K562 (cell line): Measurements from ENCODE around the gene ETS1. TPM values are rescaled to one million over a fixed set of nuclear protein-coding genes. Genes with fewer than 3 reads are reported as not detected.

Experiments
- ATAC-seq: fragments of 200-7000 bp; cut with Tn5 transposase; 3 replicates; pipeline ENCODE4 v1.9.1; 2020; ENCODE audit warnings: moderate library complexity
- BruUV-seq: library from RNA; stranded (reverse); fragments of 400-500 nt; replicated peaks from 2 replicates; lab custom pipeline; 2021; lab: Mats Ljungman, UMichigan
- CTCF ChIA-PET: fragments of 300-600 bp; formaldehyde crosslinking; extraction: SDS; loops from one replicate; lab custom pipeline; 2021; ENCODE audit warnings: low intra/inter-chr PET ratio; lab: Yijun Ruan, JAX
- POLR2A ChIA-PET: fragments of 300-600, 350-650 bp; sonication (Branson Sonifier 250); formaldehyde crosslinking; extraction: SDS; loops from one replicate; lab custom pipeline; 2021; ENCODE audit warnings: antibody characterized with exemption, inconsistent platforms; lab: Yijun Ruan, JAX
- DNase-seq, 4 experiments: peaks; one replicate each; pipeline versions ENCODE4 v3.0.0 to v3.0.0-alpha.2; 2011 to 2018; ENCODE audit warnings: low spot score in 3 of 4, mixed read lengths in 3 of 4; ENCODE audit errors: extremely low read depth in 1 of 4
- FAIRE-seq: peaks from 2 replicates; lab custom pipeline; 2011; peaks lifted over from hg19 to GRCh38; lab: Jason Lieb, UNC
- H2AFZ ChIP-seq: 2 replicates; pipeline ENCODE4 v1.6.0; 2011; ENCODE audit warnings: low read depth, low read length, control low read depth, inconsistent platforms
- H3K27ac ChIP-seq: fragments of 200-600 bp; 3 replicates; pipeline ENCODE4 v1.8.0; 2011; ENCODE audit warnings: low read depth, mild to moderate bottlenecking, control low read depth, inconsistent platforms, low read length, moderate library complexity, mixed read lengths; ENCODE audit errors: extremely low read depth
- H3K27me3 ChIP-seq, 2 experiments: fragments of 300-600 bp in 1 of 2; 2 replicates in 1 of 2; 3 replicates in 1 of 2; pipeline versions ENCODE4 v1.6.0 to v1.8.0; 2011; ENCODE audit warnings: inconsistent platforms in 2 of 2, low read length in 2 of 2, mild to moderate bottlenecking in 1 of 2, mixed read lengths in 1 of 2, moderate library complexity in 1 of 2; ENCODE audit not compliant: control insufficient read depth in 2 of 2, insufficient read depth in 2 of 2
- H3K36me3 ChIP-seq: fragments of 300-600 bp; 3 replicates; pipeline ENCODE4 v1.8.0; 2011; ENCODE audit warnings: mild to moderate bottlenecking, low read length, inconsistent platforms; ENCODE audit not compliant: control insufficient read depth, insufficient read depth
- H3K4me1 ChIP-seq, 2 experiments: fragments of 200-600 bp in 1 of 2; replicated peaks in 1 of 2; 2 replicates in 1 of 2; 3 replicates in 1 of 2; pipeline versions ENCODE4 v1.5.1 to v1.8.0; 2011; ENCODE audit warnings: inconsistent platforms in 2 of 2, low read length in 2 of 2, mild to moderate bottlenecking in 1 of 2, mixed read lengths in 1 of 2, moderate library complexity in 1 of 2; ENCODE audit not compliant: control insufficient read depth in 2 of 2, insufficient read depth in 2 of 2
- H3K4me2 ChIP-seq: 2 replicates; pipeline ENCODE4 v1.6.1; 2011; ENCODE audit warnings: low read length, control low read depth, inconsistent platforms, mixed read lengths; ENCODE audit not compliant: insufficient read depth
- H3K4me3 ChIP-seq: fragments of 200-600 bp; sonication (generic), shearing (Covaris generic); 2 replicates; pipeline ENCODE4 v1.5.1; 2016; ENCODE audit warnings: control low read depth, inconsistent platforms
- H3K79me2 ChIP-seq: fragments of 200-600 bp; 3 replicates; pipeline ENCODE4 v1.8.0; 2011; ENCODE audit warnings: low read length, inconsistent platforms; ENCODE audit not compliant: control insufficient read depth, insufficient read depth
- H3K9ac ChIP-seq, 2 experiments: 2 replicates each; pipeline versions ENCODE4 v1.6.0 to v1.6.1; 2011; ENCODE audit warnings: low read depth in 2 of 2, low read length in 2 of 2, control low read depth in 1 of 2, inconsistent platforms in 1 of 2, mild to moderate bottlenecking in 1 of 2, mixed read lengths in 1 of 2; ENCODE audit not compliant: insufficient read depth in 1 of 2
- H3K9me1 ChIP-seq: one replicate; pipeline ENCODE4 v1.6.0; 2011; ENCODE audit warnings: inconsistent platforms, mild to moderate bottlenecking, low read length, moderate library complexity; ENCODE audit not compliant: control insufficient read depth, insufficient read depth
- H3K9me3 ChIP-seq: replicated peaks from 2 replicates; pipeline ENCODE4 v1.5.1; 2011; ENCODE audit warnings: low read depth, low read length, inconsistent platforms; ENCODE audit not compliant: control insufficient read depth, insufficient read depth
- H4K20me1 ChIP-seq: replicated peaks from 2 replicates; pipeline ENCODE4 v1.6.1; 2011; ENCODE audit warnings: low read length, inconsistent platforms, mixed read lengths; ENCODE audit not compliant: control insufficient read depth, insufficient read depth
- RFX1 ChIP-seq: fragments of 450-650 bp; IDR thresholded peaks from 2 replicates; pipeline ENCODE4 v1.6.1; 2016; ENCODE audit warnings: mild to moderate bottlenecking, moderate library complexity
- STAT5A ChIP-seq: IDR thresholded peaks from 2 replicates; pipeline ENCODE4 v1.6.1; 2012; ENCODE audit warnings: low read length, inconsistent platforms, borderline replicate concordance
- TAL1 ChIP-seq: fragments of 450-650 bp; IDR thresholded peaks from 2 replicates; pipeline ENCODE4 v1.6.1; 2016; ENCODE audit warnings: mild to moderate bottlenecking
- TFAM ChIP-seq: fragments of 250-450 bp; sonication (Bioruptor Pico); conservative IDR thresholded peaks from 2 replicates; pipeline ENCODE4 v1.5.0; 2021; ENCODE audit warnings: mild to moderate bottlenecking, moderate library complexity
- ZFP1 ChIP-seq: fragments of 450-650 bp; formaldehyde crosslinking; IDR thresholded peaks from 2 replicates; pipeline ENCODE4 v1.4.0; 2020; ENCODE audit warnings: mild to moderate bottlenecking, mixed read lengths
- WGBS: fragments of 100-300 bp; shearing (Covaris generic); methylation state at CpG from one replicate; pipeline ENCODE4 v1.1.6; 2016; ENCODE audit warnings: low coverage, mixed read lengths; ENCODE audit not compliant: insufficient coverage; ENCODE audit errors: missing lambda C conversion rate; 5-methylcytosine and 5-hydroxymethylcytosine counted together
- in situ Hi-C: fragments of 300-500 bp; cut with MboI; formaldehyde crosslinking; loops from 4 replicates; pipeline ENCODE4 v1.15.0; 2018; ENCODE audit warnings: inconsistent platforms, mixed read lengths
- intact Hi-C: fragments of 100-400 bp; cut with micrococcal nuclease; formaldehyde crosslinking; loops from 2 replicates; pipeline ENCODE4 v1.14.2; 2022
- polyA plus RNA-seq, 8 experiments: library from polyadenylated mRNA; depleted of rRNA in 4 of 8; stranded (reverse) in 5 of 8; unstranded in 3 of 8; fragments of >200 nt; fragmentation: Nextera tagmentation in 2 of 8; fragmentation: Illumina TruSeq in 1 of 8; extraction: Ambion mirVana in 2 of 8; extraction: Trizol in 1 of 8; gene quantifications; 2 replicates each; pipeline versions ENCODE4 v1.2.1 to v1.2.3, GENCODE V29; 2011 to 2014; ENCODE audit warnings: inconsistent platforms in 1 of 8, missing spikeins in 1 of 8
- total RNA-seq, 7 experiments: library from RNA; depleted of rRNA in 6 of 7; stranded (reverse); fragments of >200 nt in 6 of 7; fragmentation: Illumina TruSeq in 2 of 7; extraction: Trizol in 2 of 7; gene quantifications; 2 replicates each; pipeline versions ENCODE4 v1.2.1 to v1.2.3, GENCODE V29; 2011 to 2021; ENCODE audit warnings: low replicate concordance in 1 of 7

Gene ETS1
- total and polyA plus RNA-seq, 9 of the 15 experiments (the other 6 are each of a cell fraction or from before 2014, with no cell fraction given), result 0.04 to 1.4 (median 0.23) TPM

DNA sequence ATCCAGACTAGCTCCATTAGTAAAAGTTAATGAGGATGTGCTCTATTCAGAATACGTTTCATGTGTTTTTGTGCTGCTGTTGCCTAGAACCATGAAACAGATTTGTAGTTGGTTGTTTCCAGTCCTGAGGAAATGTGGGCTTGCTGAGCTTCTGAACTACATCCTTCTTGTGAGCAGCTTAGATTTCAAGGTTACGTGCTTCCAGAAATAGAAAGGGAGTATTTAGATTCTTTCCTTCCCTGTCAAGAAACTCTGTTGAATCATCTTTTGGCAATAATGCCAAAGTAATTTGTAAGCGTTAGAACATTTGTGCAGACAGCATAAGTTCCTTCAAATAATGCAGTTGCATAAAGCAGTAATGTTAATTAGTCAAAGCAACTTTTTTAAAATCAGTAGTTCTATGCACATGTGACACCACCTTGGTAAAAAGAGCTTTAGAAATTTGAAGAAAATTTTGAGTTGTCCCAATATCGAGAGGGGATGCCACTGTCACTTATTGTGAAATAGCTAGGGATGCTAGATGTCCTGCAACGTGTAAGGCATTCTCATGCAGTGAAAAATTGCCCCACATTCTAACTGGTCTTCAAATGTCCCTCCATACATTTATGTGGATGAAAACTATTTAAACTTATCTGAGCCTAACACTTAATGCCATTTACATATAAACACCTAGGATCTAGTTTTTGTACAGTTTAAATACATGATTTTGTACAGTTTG, 169.6 kb downstream of the ETS1 start (continued):
- TF ChIP-seq TFAM (CRISPR knock-in tag) (no peak), STAT5A (no peak)
- TF ChIP-seq, all 486 proteins: peak for 0

- intact Hi-C loops, result no loop called here
- Histone ChIP-seq H3K9ac (no peak overlapping the region), H3K36me3 (no peaks in the 10 kb centered on the region), H3K9me3 (no peaks in the 10 kb centered on the region), H3K4me1 (no peaks in the 10 kb centered on the region), H4K20me1 (no peaks in the 10 kb centered on the region), H3K27me3 (no peaks in the 10 kb centered on the region), H3K4me3 (no peak overlapping the region), H3K4me2 (no peak overlapping the region), H2AFZ (no peak overlapping the region), H3K79me2 (no peaks in the 10 kb centered on the region), H3K9me1 (no peaks in the 10 kb centered on the region), H3K27ac (no peak overlapping the region)
- WGBS, result 0% methylated on average over 1 of the region's 1 CpG
- ATAC-seq (no peak), FAIRE-seq (no peak), DNase-seq (no peak)
- no TSS peak for BruUV-seq
- ChIA-PET POLR2A (no interaction called here), CTCF (no interaction called here)
- in situ Hi-C loops, result no loop called here
- TF ChIP-seq RFX1, result no peak
- no peak for TF ChIP-seq TAL1
- no peak for TF ChIP-seq ZFP1 (CRISPR knock-in tag)
These were observed 170.4 kb downstream of the ETS1 start for GRCh38 chr11:128416976-128417375.
